Mucosa of descending colon (tissue), 3 donors: Measurements from ENCODE around the gene MAPK11. TPM values are rescaled to one million over a fixed set of nuclear protein-coding genes. Genes with fewer than 3 reads are reported as not detected.

Experiments used
- ATAC-seq: fragments of 200-7000 bp; cut with Tn5 transposase; one replicate; pipeline ENCODE4 v1.9.1; 2020; ENCODE audit warnings: mild to moderate bottlenecking, moderate library complexity
- DNase-seq, 3 donors: peaks; one replicate each; pipeline ENCODE4 v3.0.0-alpha.2; 2020
- H3K36me3 ChIP-seq: fragments of 200-600 bp; one replicate; pipeline ENCODE4 v1.8.0; 2021; ENCODE audit warnings: low read depth, mild to moderate bottlenecking
- H3K4me1 ChIP-seq: fragments of 200-600 bp; one replicate; pipeline ENCODE4 v1.8.0; 2021; ENCODE audit warnings: low read depth, mild to moderate bottlenecking
- H3K4me3 ChIP-seq: fragments of 200-600 bp; one replicate; pipeline ENCODE4 v1.8.0; 2021; ENCODE audit warnings: mild to moderate bottlenecking
- H3K9me3 ChIP-seq: fragments of 200-600 bp; one replicate; pipeline ENCODE4 v1.8.0; 2021; ENCODE audit warnings: mild to moderate bottlenecking
- CTCF ChIP-seq: fragments of 200-600 bp; IDR thresholded peaks from one replicate; pipeline ENCODE4 v1.8.0; 2022; ENCODE audit warnings: antibody characterized with exemption, mild to moderate bottlenecking
- intact Hi-C, 2 donors: fragments of 100-400 bp; cut with DNase I in 1 of 2; cut with micrococcal nuclease in 1 of 2; formaldehyde crosslinking; loops; one replicate each; pipeline versions ENCODE4 v1.11.0 to v1.11.1; 2022; cut with DNase I, micrococcal nuclease
- total RNA-seq, 3 donors: library from RNA; stranded (reverse); fragmentation: NEBNext Ultra II Directional in 2 of 3; extraction: Animal tissue kit (Norgen Biotek cat#: 25700) in 2 of 3; gene quantifications; one replicate each; pipeline versions ENCODE4 v1.2.1 to v1.2.4, GENCODE V29; 2021 to 2023
- donor health status: DM: no; HTN: no; CAD: no; lungs with moderate emphysema.
- donor health status: DM: no; HTN: no; CAD: no.
- donor health status: DM: no; HTN: yes; CAD: no.

Gene MAPK11
- total RNA-seq, 3 donors from 2014 or later: 1.8 to 4.3 (median 3.2) TPM

GRCh38 chr22:50317178-50317577 lies 47.0 kb upstream of the MAPK11 start:
- ATAC-seq (no peak), DNase-seq (peak in 1 of 3 donors; percentile 46)
- H3K9me3 ChIP-seq: no peaks in the 10 kb centered on the region
- no peak overlapping the region for H3K4me3 ChIP-seq
- intact Hi-C loops: no loop called here
- TF ChIP-seq CTCF: no peak
- no peaks in the 10 kb centered on the region for H3K36me3 ChIP-seq
- H3K4me1 ChIP-seq: peaks cover 12% of the 10 kb centered on the region

- peak in 1 of 3 donors; percentile 51 for DNase-seq
- H3K9me3 ChIP-seq: no peaks in the 10 kb centered on the region
- peaks cover 12% of the 10 kb centered on the region for H3K4me1 ChIP-seq
- ATAC-seq: no peak
- no peak overlapping the region for H3K4me3 ChIP-seq
- H3K36me3 ChIP-seq: no peaks in the 10 kb centered on the region
- intact Hi-C loops: no loop called here
- no peak for TF ChIP-seq CTCF
Observed at GRCh38 chr22:50316114-50317065, 46.2 kb upstream of the MAPK11 start.

GRCh38 chr22:50315289-50316113 lies 45.3 kb upstream of the MAPK11 start:
- DNase-seq (peak in 1 of 3 donors; percentile 41), ATAC-seq (no peak)
- Histone ChIP-seq H3K9me3 (no peaks in the 10 kb centered on the region), H3K36me3 (no peaks in the 10 kb centered on the region), H3K4me1 (peaks cover 12% of the 10 kb centered on the region), H3K4me3 (no peak overlapping the region)
- TF ChIP-seq CTCF: no peak
- intact Hi-C loops: no loop called here

GRCh38 chr22:50314455-50315288 lies 44.5 kb upstream of the MAPK11 start:
- intact Hi-C loops: no loop called here
- H3K4me3 ChIP-seq: no peak overlapping the region
- ATAC-seq: peak; percentile 95

More at GRCh38 chr22:50314455-50315288, 44.5 kb upstream of the MAPK11 start:
- H3K36me3 ChIP-seq: no peaks in the 10 kb centered on the region
- no peak for TF ChIP-seq CTCF
- no peaks in the 10 kb centered on the region for H3K9me3 ChIP-seq
- DNase-seq: peak; percentile 89 to 92 (median 90)
- peaks cover 12% of the 10 kb centered on the region for H3K4me1 ChIP-seq
